GM12878 (cell line): Measurements from ENCODE around the gene FBXW12. TPM values are rescaled to one million over a fixed set of nuclear protein-coding genes. Genes with fewer than 3 reads are reported as not detected.

Source experiments
- ATAC-seq: fragments of 200-7000 bp; cut with Tn5 transposase; 3 replicates; pipeline ENCODE4 v1.9.1; 2020; ENCODE audit warnings: mild to moderate bottlenecking, moderate library complexity
- BruUV-seq: library from RNA; stranded (reverse); fragments of 400-500 nt; replicated peaks from 2 replicates; lab custom pipeline; 2021; lab: Mats Ljungman, UMichigan
- CTCF ChIA-PET: fragments of 300-600 bp; sonication (Branson Sonifier 250); formaldehyde crosslinking; extraction: SDS; loops from one replicate; lab custom pipeline; 2021; ENCODE audit warnings: inconsistent platforms; lab: Yijun Ruan, JAX
- POLR2A ChIA-PET: fragments of 350-600 bp; formaldehyde crosslinking; extraction: SDS; loops from one replicate; lab custom pipeline; 2021; ENCODE audit warnings: inconsistent platforms; lab: Charles Lee
- RAD21 ChIA-PET: fragments of 300-600 bp; sonication (Branson Sonifier 250); formaldehyde crosslinking; loops from one replicate; lab custom pipeline; 2023; ENCODE audit warnings: antibody characterized with exemption; ENCODE audit not compliant: unreplicated experiment; lab: Charles Lee
- SMC1A ChIA-PET: fragments of 300-600 bp; sonication (Branson Sonifier 250); formaldehyde crosslinking; loops from one replicate; lab custom pipeline; 2023; ENCODE audit not compliant: unreplicated experiment, uncharacterized antibody; lab: Charles Lee
- DNase-seq: peaks from one replicate; pipeline ENCODE4 v3.0.0-alpha.2; 2011; ENCODE audit warnings: low read depth, low spot score
- FAIRE-seq: peaks from 3 replicates; lab custom pipeline; 2011; peaks lifted over from hg19 to GRCh38; lab: Jason Lieb, UNC
- H2AFZ ChIP-seq: 2 replicates; pipeline ENCODE4 v1.6.0; 2011; ENCODE audit warnings: low read depth, low read length, control low read depth; ENCODE audit not compliant: control insufficient read depth
- H3K27ac ChIP-seq: 2 replicates; pipeline ENCODE4 v1.5.1; 2011; ENCODE audit warnings: control low read depth; ENCODE audit not compliant: control insufficient read depth, insufficient read depth
- H3K27me3 ChIP-seq, 2 experiments: replicated peaks in 1 of 2; 2 replicates each; pipeline versions ENCODE4 v1.6.0 to v1.6.1; 2011; ENCODE audit warnings: low read length in 1 of 2; ENCODE audit not compliant: control insufficient read depth in 2 of 2, insufficient read depth in 2 of 2
- H3K36me3 ChIP-seq, 2 experiments: 2 replicates each; pipeline ENCODE4 v1.5.1; 2011; ENCODE audit warnings: low read length in 1 of 2; ENCODE audit not compliant: control insufficient read depth in 2 of 2, insufficient read depth in 2 of 2
- H3K4me1 ChIP-seq: 2 replicates; pipeline ENCODE4 v1.6.1; 2011; ENCODE audit warnings: mild to moderate bottlenecking, low read length, moderate library complexity, mixed read lengths; ENCODE audit not compliant: control insufficient read depth, insufficient read depth
- H3K4me2 ChIP-seq: 2 replicates; pipeline ENCODE4 v1.6.0; 2011; ENCODE audit warnings: control low read depth; ENCODE audit not compliant: control insufficient read depth, insufficient read depth
- H3K4me3 ChIP-seq: fragments of 200-600 bp; sonication (generic); 2 replicates; pipeline ENCODE4 v1.5.1; 2016
- H3K79me2 ChIP-seq: 2 replicates; pipeline ENCODE4 v1.6.0; 2011; ENCODE audit warnings: low read length; ENCODE audit not compliant: control insufficient read depth, insufficient read depth
- H3K9ac ChIP-seq: 2 replicates; pipeline ENCODE4 v1.8.0; 2011; ENCODE audit warnings: low read length, control low read depth, mixed read lengths; ENCODE audit not compliant: control insufficient read depth, insufficient read depth
- H3K9me3 ChIP-seq: replicated peaks from 3 replicates; pipeline ENCODE4 v1.5.1; 2011; ENCODE audit warnings: mild to moderate bottlenecking, low read length; ENCODE audit not compliant: control insufficient read depth, insufficient read depth
- H4K20me1 ChIP-seq: 2 replicates; pipeline ENCODE4 v1.6.0; 2011; ENCODE audit not compliant: control insufficient read depth, insufficient read depth
- FOXK2 ChIP-seq: fragments of 450-650 bp; IDR thresholded peaks from 2 replicates; pipeline ENCODE4 v1.6.1; 2017; ENCODE audit warnings: mild to moderate bottlenecking, moderate library complexity
- KDM1A ChIP-seq: fragments of 200-600 bp; sonication (generic); IDR thresholded peaks from 2 replicates; pipeline ENCODE4 v1.6.1; 2016; ENCODE audit warnings: borderline replicate concordance
- POLR2AphosphoS5 ChIP-seq: IDR thresholded peaks from 2 replicates; pipeline ENCODE4 v1.6.1; 2011; ENCODE audit warnings: mild to moderate bottlenecking, low read length, inconsistent platforms
- WGBS: methylation state at CpG from one replicate; pipeline ENCODE4 v1.1.6; 2016; ENCODE audit warnings: low lambda C conversion rate; ENCODE audit not compliant: insufficient replicate concordance, insufficient coverage; ENCODE audit errors: missing lambda C conversion rate; 5-methylcytosine and 5-hydroxymethylcytosine counted together
- in situ Hi-C: fragments of 300-500 bp; cut with MboI; formaldehyde crosslinking; loops from 9 replicates; pipeline ENCODE4 v1.14.3; 2018; ENCODE audit warnings: mixed read lengths
- intact Hi-C: fragments of 100-400 bp; cut with micrococcal nuclease; formaldehyde crosslinking; loops from one replicate; pipeline ENCODE4 v1.14.2; 2022; ENCODE audit not compliant: unreplicated experiment
- polyA plus RNA-seq, 11 experiments: library from polyadenylated mRNA; depleted of rRNA in 4 of 11; unstranded in 6 of 11; stranded (reverse) in 5 of 11; fragments of >200 nt; fragmentation: Nextera tagmentation in 4 of 11; fragmentation: Illumina TruSeq in 1 of 11; extraction: Ambion mirVana in 4 of 11; extraction: Trizol in 1 of 11; gene quantifications; 1 replicate in 1 of 11; 2 replicates in 10 of 11; pipeline versions ENCODE4 v1.2.1 to v1.2.3, GENCODE V29; 2011 to 2016; ENCODE audit warnings: inconsistent platforms in 2 of 11, missing spikeins in 2 of 11, low read depth in 1 of 11
- total RNA-seq, 4 experiments: library from RNA; depleted of rRNA in 3 of 4; stranded (reverse); fragments of >200 nt in 3 of 4; fragmentation: Illumina TruSeq in 1 of 4; extraction: Trizol in 1 of 4; gene quantifications; 2 replicates each; pipeline versions ENCODE4 v1.2.1 to v1.2.3, GENCODE V29; 2013 to 2021
- TF ChIP-seq, protein P1 (sequence below): IDR thresholded peaks from 2 replicates; pipeline ENCODE4 v1.6.1; 2011; ENCODE audit warnings: borderline replicate concordance, low read depth, mild to moderate bottlenecking, moderate library complexity, low read length; ENCODE audit not compliant: insufficient read depth, poor library complexity, severe bottlenecking
- TF ChIP-seq, protein P2 (sequence below): fragments of 450-650 bp; formaldehyde crosslinking; IDR thresholded peaks from 2 replicates; pipeline ENCODE4 v1.4.0; 2020; ENCODE audit warnings: mild to moderate bottlenecking, moderate library complexity
- TF ChIP-seq, protein P3 (sequence below): fragments of 450-650 bp; IDR thresholded peaks from 2 replicates; pipeline ENCODE4 v1.6.1; 2016; ENCODE audit warnings: mild to moderate bottlenecking, moderate library complexity, borderline replicate concordance

FBXW12 gene
- total and polyA plus RNA-seq, 10 of the 15 experiments (the other 5 are each of a cell fraction or from before 2014, with no cell fraction given) = 0.04 to 0.18 (median 0.12) TPM; not detected in 4

DNA sequence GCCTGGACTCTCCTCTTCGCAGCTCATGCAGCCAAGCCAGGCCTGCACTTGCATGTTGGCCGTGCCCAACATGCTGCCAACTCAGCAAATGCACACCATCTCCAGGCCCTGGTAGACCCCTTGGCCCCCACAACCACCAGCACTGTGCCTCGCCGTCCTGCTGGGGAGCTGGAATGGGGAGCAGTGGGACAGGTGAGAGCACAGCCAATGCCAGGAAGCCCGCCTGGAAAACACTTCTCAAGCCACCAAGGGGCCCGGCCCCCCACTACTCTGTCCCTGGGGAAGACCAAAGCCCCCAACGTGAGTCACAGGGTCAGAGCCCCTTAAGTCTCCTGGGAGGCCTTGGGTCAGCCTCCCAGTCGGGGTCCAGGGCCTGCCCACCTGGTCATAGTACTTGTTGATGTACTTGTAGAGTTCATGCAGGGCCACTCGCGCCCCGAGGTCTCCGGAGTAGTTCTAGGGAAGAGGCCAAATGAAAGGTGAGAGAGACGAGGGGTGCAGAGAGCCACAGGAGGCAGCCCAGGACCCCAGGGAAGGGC, 33.4 kb downstream of the FBXW12 start:
- BruUV-seq = no TSS peak
- ChIA-PET POLR2A (no interaction called here), SMC1A (interaction anchor here (8.0 kb wide), 1 partner anchor 31 kb away, joined by 287 read pairs; the partner anchor contains the start of genes CCDC51 and TMA7), RAD21 (interaction anchor here (2.3 kb wide), 1 partner anchor 31 kb away, joined by 13 read pairs; no protein-coding TSS in a partner anchor), CTCF (interaction anchor here (1.1 to 22.0 kb wide), 2 partner anchors 31 to 107 kb away, joined by 3 to 757 read pairs; partner anchors contain the start of genes CCDC51 and TMA7)
- no peak for FAIRE-seq
- intact Hi-C loops = no loop called here
- no peaks in the 10 kb centered on the region for H3K27me3 ChIP-seq
- H3K4me2 ChIP-seq = no peak overlapping the region
- DNase-seq = no peak
- H3K27ac ChIP-seq = no peak overlapping the region
- no peaks in the 10 kb centered on the region for H3K9me3 ChIP-seq
- TF ChIP-seq KDM1A = no peak
- TF ChIP-seq POLR2AphosphoS5 = no peak
- no peak for TF ChIP-seq FOXK2
- TF ChIP-seq, protein P1, sequence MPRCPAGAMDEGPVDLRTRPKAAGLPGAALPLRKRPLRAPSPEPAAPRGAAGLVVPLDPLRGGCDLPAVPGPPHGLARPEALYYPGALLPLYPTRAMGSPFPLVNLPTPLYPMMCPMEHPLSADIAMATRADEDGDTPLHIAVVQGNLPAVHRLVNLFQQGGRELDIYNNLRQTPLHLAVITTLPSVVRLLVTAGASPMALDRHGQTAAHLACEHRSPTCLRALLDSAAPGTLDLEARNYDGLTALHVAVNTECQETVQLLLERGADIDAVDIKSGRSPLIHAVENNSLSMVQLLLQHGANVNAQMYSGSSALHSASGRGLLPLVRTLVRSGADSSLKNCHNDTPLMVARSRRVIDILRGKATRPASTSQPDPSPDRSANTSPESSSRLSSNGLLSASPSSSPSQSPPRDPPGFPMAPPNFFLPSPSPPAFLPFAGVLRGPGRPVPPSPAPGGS = no peak
- no peaks in the 10 kb centered on the region for H4K20me1 ChIP-seq
- no peak overlapping the region for H2AFZ ChIP-seq
- H3K4me3 ChIP-seq = no peak overlapping the region
- 45% methylated on average over 13 of the region's 13 CpGs for WGBS
- H3K79me2 ChIP-seq = no peaks in the 10 kb centered on the region
- no peaks in the 10 kb centered on the region for H3K4me1 ChIP-seq
- ATAC-seq = no peak
- in situ Hi-C loops = no loop called here
- H3K9ac ChIP-seq = no peak overlapping the region
- H3K36me3 ChIP-seq = no peaks in the 10 kb centered on the region

DNA sequence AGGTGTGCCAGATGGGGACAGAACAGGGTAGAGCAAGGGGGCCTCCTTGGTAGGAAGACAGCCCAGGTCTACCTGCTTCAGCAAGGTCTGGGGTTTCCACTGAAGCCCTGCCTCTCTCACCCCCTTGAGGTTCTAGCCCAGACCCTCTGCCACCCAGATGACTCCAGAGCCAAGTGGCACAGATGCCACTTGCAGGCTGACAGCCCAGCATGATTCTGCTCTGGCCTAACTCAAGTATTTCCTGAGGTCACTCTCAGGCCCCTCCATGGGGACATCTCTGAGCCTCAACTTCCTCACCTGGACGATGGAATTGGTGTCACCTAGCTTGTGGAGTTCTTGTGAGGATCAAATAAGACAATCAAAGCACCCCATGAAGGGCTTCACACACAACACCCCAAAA, 34.0 kb downstream of the FBXW12 start:
- H4K20me1 ChIP-seq = no peaks in the 10 kb centered on the region
- in situ Hi-C loops = no loop called here
- H3K4me1 ChIP-seq = no peaks in the 10 kb centered on the region
- ChIA-PET SMC1A (interaction anchor here (8.0 kb wide), 1 partner anchor 30 kb away, joined by 287 read pairs; the partner anchor contains the start of genes CCDC51 and TMA7), POLR2A (no interaction called here), RAD21 (interaction anchor here (2.3 kb wide), 1 partner anchor 30 kb away, joined by 13 read pairs; no protein-coding TSS in a partner anchor), CTCF (interaction anchor here (22.0 kb wide), 1 partner anchor 30 kb away, joined by 757 read pairs; the partner anchor contains the start of genes CCDC51 and TMA7)
- 0% methylated on average over 1 of the region's 1 CpG for WGBS
- H3K9ac ChIP-seq = no peak overlapping the region
- no peak overlapping the region for H3K4me2 ChIP-seq
- no peak overlapping the region for H2AFZ ChIP-seq
- no peaks in the 10 kb centered on the region for H3K27me3 ChIP-seq
- DNase-seq (no peak), ATAC-seq (no peak), FAIRE-seq (no peak)
- H3K79me2 ChIP-seq = no peaks in the 10 kb centered on the region
- H3K9me3 ChIP-seq = no peaks in the 10 kb centered on the region
- no peak overlapping the region for H3K27ac ChIP-seq
- no TSS peak for BruUV-seq
- H3K4me3 ChIP-seq = no peak overlapping the region
- no peaks in the 10 kb centered on the region for H3K36me3 ChIP-seq
- intact Hi-C loops = no loop called here
- TF ChIP-seq, protein P2, sequence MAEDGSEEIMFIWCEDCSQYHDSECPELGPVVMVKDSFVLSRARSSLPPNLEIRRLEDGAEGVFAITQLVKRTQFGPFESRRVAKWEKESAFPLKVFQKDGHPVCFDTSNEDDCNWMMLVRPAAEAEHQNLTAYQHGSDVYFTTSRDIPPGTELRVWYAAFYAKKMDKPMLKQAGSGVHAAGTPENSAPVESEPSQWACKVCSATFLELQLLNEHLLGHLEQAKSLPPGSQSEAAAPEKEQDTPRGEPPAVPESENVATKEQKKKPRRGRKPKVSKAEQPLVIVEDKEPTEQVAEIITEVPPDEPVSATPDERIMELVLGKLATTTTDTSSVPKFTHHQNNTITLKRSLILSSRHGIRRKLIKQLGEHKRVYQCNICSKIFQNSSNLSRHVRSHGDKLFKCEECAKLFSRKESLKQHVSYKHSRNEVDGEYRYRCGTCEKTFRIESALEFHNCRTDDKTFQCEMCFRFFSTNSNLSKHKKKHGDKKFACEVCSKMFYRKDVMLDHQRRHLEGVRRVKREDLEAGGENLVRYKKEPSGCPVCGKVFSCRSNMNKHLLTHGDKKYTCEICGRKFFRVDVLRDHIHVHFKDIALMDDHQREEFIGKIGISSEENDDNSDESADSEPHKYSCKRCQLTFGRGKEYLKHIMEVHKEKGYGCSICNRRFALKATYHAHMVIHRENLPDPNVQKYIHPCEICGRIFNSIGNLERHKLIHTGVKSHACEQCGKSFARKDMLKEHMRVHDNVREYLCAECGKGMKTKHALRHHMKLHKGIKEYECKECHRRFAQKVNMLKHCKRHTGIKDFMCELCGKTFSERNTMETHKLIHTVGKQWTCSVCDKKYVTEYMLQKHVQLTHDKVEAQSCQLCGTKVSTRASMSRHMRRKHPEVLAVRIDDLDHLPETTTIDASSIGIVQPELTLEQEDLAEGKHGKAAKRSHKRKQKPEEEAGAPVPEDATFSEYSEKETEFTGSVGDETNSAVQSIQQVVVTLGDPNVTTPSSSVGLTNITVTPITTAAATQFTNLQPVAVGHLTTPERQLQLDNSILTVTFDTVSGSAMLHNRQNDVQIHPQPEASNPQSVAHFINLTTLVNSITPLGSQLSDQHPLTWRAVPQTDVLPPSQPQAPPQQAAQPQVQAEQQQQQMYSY (CRISPR knock-in tag) = no peak
- TF ChIP-seq, protein P3, sequence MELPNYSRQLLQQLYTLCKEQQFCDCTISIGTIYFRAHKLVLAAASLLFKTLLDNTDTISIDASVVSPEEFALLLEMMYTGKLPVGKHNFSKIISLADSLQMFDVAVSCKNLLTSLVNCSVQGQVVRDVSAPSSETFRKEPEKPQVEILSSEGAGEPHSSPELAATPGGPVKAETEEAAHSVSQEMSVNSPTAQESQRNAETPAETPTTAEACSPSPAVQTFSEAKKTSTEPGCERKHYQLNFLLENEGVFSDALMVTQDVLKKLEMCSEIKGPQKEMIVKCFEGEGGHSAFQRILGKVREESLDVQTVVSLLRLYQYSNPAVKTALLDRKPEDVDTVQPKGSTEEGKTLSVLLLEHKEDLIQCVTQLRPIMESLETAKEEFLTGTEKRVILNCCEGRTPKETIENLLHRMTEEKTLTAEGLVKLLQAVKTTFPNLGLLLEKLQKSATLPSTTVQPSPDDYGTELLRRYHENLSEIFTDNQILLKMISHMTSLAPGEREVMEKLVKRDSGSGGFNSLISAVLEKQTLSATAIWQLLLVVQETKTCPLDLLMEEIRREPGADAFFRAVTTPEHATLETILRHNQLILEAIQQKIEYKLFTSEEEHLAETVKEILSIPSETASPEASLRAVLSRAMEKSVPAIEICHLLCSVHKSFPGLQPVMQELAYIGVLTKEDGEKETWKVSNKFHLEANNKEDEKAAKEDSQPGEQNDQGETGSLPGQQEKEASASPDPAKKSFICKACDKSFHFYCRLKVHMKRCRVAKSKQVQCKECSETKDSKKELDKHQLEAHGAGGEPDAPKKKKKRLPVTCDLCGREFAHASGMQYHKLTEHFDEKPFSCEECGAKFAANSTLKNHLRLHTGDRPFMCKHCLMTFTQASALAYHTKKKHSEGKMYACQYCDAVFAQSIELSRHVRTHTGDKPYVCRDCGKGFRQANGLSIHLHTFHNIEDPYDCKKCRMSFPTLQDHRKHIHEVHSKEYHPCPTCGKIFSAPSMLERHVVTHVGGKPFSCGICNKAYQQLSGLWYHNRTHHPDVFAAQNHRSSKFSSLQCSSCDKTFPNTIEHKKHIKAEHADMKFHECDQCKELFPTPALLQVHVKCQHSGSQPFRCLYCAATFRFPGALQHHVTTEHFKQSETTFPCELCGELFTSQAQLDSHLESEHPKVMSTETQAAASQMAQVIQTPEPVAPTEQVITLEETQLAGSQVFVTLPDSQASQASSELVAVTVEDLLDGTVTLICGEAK = no peak
